ENCODE results near the gene PDCD1LG2.

- TF ChIP-seq POLR2A (IDR thresholded peaks at IDR 0.05; ENCODE audit: low read depth) (no peak), POLR2AphosphoS5 (IDR thresholded peaks at IDR 0.05) (no peak)
- TF ChIP-seq, protein P1, sequence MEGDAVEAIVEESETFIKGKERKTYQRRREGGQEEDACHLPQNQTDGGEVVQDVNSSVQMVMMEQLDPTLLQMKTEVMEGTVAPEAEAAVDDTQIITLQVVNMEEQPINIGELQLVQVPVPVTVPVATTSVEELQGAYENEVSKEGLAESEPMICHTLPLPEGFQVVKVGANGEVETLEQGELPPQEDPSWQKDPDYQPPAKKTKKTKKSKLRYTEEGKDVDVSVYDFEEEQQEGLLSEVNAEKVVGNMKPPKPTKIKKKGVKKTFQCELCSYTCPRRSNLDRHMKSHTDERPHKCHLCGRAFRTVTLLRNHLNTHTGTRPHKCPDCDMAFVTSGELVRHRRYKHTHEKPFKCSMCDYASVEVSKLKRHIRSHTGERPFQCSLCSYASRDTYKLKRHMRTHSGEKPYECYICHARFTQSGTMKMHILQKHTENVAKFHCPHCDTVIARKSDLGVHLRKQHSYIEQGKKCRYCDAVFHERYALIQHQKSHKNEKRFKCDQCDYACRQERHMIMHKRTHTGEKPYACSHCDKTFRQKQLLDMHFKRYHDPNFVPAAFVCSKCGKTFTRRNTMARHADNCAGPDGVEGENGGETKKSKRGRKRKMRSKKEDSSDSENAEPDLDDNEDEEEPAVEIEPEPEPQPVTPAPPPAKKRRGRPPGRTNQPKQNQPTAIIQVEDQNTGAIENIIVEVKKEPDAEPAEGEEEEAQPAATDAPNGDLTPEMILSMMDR (IDR thresholded peaks at IDR 0.05) = no peak
Measured at GRCh38 chr9:5510989-5511388, 658 bp downstream of the PDCD1LG2 start.

Data from esophagus muscularis mucosa (tissue), 3 donors.